WTC11 (cell line): Measurements from ENCODE around the gene FAM8A1. TPM values are rescaled to one million over a fixed set of nuclear protein-coding genes. Genes with fewer than 3 reads are reported as not detected.

Source experiments
- AFF4 ChIP-seq: sonication (generic); formaldehyde crosslinking; IDR thresholded peaks from 2 replicates; pipeline ENCODE4 v1.8.1; 2023; ENCODE audit warnings: mild to moderate bottlenecking, missing genetic modification reagents, borderline replicate concordance
- CREB1 ChIP-seq: sonication (generic); formaldehyde crosslinking; IDR thresholded peaks from 2 replicates; pipeline ENCODE4 v1.8.0; 2023; ENCODE audit warnings: mild to moderate bottlenecking, missing genetic modification reagents
- E2F1 ChIP-seq: sonication (generic); formaldehyde crosslinking; IDR thresholded peaks from 2 replicates; pipeline ENCODE4 v1.8.0; 2022; ENCODE audit warnings: mild to moderate bottlenecking, missing genetic modification reagents
- EMX1 ChIP-seq: fragments of 250-450 bp; sonication (Bioruptor Pico); IDR thresholded peaks from 2 replicates; pipeline ENCODE4 v1.8.0; 2021; ENCODE audit warnings: mild to moderate bottlenecking
- ERG ChIP-seq: fragments of 250-450 bp; sonication (Bioruptor Pico); IDR thresholded peaks from 2 replicates; pipeline ENCODE4 v1.8.0; 2021; ENCODE audit warnings: mild to moderate bottlenecking
- ESRRA ChIP-seq: sonication (generic); formaldehyde crosslinking; IDR thresholded peaks from 2 replicates; pipeline ENCODE4 v1.8.1; 2022; ENCODE audit warnings: mild to moderate bottlenecking, missing genetic modification reagents, borderline replicate concordance
- ETV6 ChIP-seq: sonication (generic); formaldehyde crosslinking; IDR thresholded peaks from 2 replicates; pipeline ENCODE4 v1.8.1; 2022; ENCODE audit warnings: mild to moderate bottlenecking, missing genetic modification reagents
- FOXK1 ChIP-seq: sonication (generic); formaldehyde crosslinking; IDR thresholded peaks from 2 replicates; pipeline ENCODE4 v1.8.0; 2022; ENCODE audit warnings: mild to moderate bottlenecking, moderate library complexity, missing genetic modification reagents
- FOXP4 ChIP-seq: sonication (generic); formaldehyde crosslinking; IDR thresholded peaks from 2 replicates; pipeline ENCODE4 v1.8.0; 2022; ENCODE audit warnings: mild to moderate bottlenecking, missing genetic modification reagents
- GABPB1 ChIP-seq: sonication (generic); formaldehyde crosslinking; IDR thresholded peaks from 2 replicates; pipeline ENCODE4 v1.8.1; 2023; ENCODE audit warnings: mild to moderate bottlenecking, missing genetic modification reagents
- GTF2I ChIP-seq: fragments of 250-450 bp; sonication (Bioruptor Pico); conservative IDR thresholded peaks from 2 replicates; pipeline ENCODE4 v1.4.0; 2021; ENCODE audit warnings: mild to moderate bottlenecking
- HMGXB4 ChIP-seq: sonication (generic); formaldehyde crosslinking; IDR thresholded peaks from 2 replicates; pipeline ENCODE4 v1.8.1; 2023; ENCODE audit warnings: mild to moderate bottlenecking, moderate library complexity, missing genetic modification reagents
- JUN ChIP-seq: sonication (generic); formaldehyde crosslinking; IDR thresholded peaks from 2 replicates; pipeline ENCODE4 v1.8.0; 2023; ENCODE audit warnings: mild to moderate bottlenecking, missing genetic modification reagents
- MXD4 ChIP-seq: fragments of 250-450 bp; sonication (Bioruptor Pico); IDR thresholded peaks from 2 replicates; pipeline ENCODE4 v1.8.0; 2021; ENCODE audit warnings: mild to moderate bottlenecking, moderate library complexity, borderline replicate concordance
- PRRX2 ChIP-seq: fragments of 250-450 bp; sonication (Bioruptor Pico); IDR thresholded peaks from 2 replicates; pipeline ENCODE4 v1.8.0; 2021; ENCODE audit warnings: mild to moderate bottlenecking
- SMAD3 ChIP-seq: sonication (generic); formaldehyde crosslinking; IDR thresholded peaks from 2 replicates; pipeline ENCODE4 v1.8.0; 2022; ENCODE audit warnings: missing genetic modification reagents, mild to moderate bottlenecking, borderline replicate concordance
- SOX15 ChIP-seq: fragments of 250-450 bp; sonication (Bioruptor Pico); IDR thresholded peaks from 2 replicates; pipeline ENCODE4 v1.9.0; 2021; ENCODE audit warnings: mild to moderate bottlenecking
- SP1 ChIP-seq: sonication (generic); formaldehyde crosslinking; conservative IDR thresholded peaks from 2 replicates; pipeline ENCODE4 v1.8.1; 2022; ENCODE audit warnings: missing genetic modification reagents
- TEAD1 ChIP-seq: sonication (generic); formaldehyde crosslinking; IDR thresholded peaks from 2 replicates; pipeline ENCODE4 v1.8.0; 2022; ENCODE audit warnings: mild to moderate bottlenecking, missing genetic modification reagents
- ZNF138 ChIP-seq: sonication (generic); formaldehyde crosslinking; conservative IDR thresholded peaks from 2 replicates; pipeline ENCODE4 v1.8.1; 2022; ENCODE audit warnings: mild to moderate bottlenecking, moderate library complexity, missing genetic modification reagents
- ZNF396 ChIP-seq: fragments of 250-450 bp; sonication (Bioruptor Pico); IDR thresholded peaks from 2 replicates; pipeline ENCODE4 v1.8.0; 2021; ENCODE audit warnings: mild to moderate bottlenecking, moderate library complexity, borderline replicate concordance
- total RNA-seq: library from RNA; stranded (reverse); gene quantifications from 3 replicates; pipeline ENCODE4 v1.2.3, GENCODE V29; 2021
- TF ChIP-seq, protein P1 (sequence below): sonication (generic); formaldehyde crosslinking; IDR thresholded peaks from 2 replicates; pipeline ENCODE4 v1.8.1; 2022; ENCODE audit warnings: mild to moderate bottlenecking, missing genetic modification reagents, moderate library complexity, borderline replicate concordance
- TF ChIP-seq, protein P2 (sequence below): fragments of 250-450 bp; sonication (Bioruptor Pico); IDR thresholded peaks from 2 replicates; pipeline ENCODE4 v2.1.2; 2022; ENCODE audit warnings: mild to moderate bottlenecking, moderate library complexity
- TF ChIP-seq, protein P3 (sequence below): sonication (generic); formaldehyde crosslinking; IDR thresholded peaks from 2 replicates; pipeline ENCODE4 v1.8.0; 2023; ENCODE audit warnings: mild to moderate bottlenecking, missing genetic modification reagents

The FAM8A1 gene
- total RNA-seq, 1 experiment from 2014 or later: 10.3 TPM

- TF ChIP-seq FOXP4 (CRISPR knock-in tag) (peak; percentile 76; the same call in 1 of the 2 replicates), GABPB1 (CRISPR knock-in tag) (peak; percentile 69), PRRX2 (CRISPR knock-in tag) (no peak), TEAD1 (CRISPR knock-in tag) (no peak), E2F1 (CRISPR knock-in tag) (no peak), ESRRA (CRISPR knock-in tag) (no peak), EMX1 (CRISPR knock-in tag) (no peak), MXD4 (no peak), SP1 (CRISPR knock-in tag) (peak; percentile 90), HMGXB4 (CRISPR knock-in tag) (no peak; the same call in 1 of the 2 replicates), ZNF396 (CRISPR knock-in tag) (no peak), SOX15 (CRISPR knock-in tag) (no peak), ETV6 (CRISPR knock-in tag) (no peak), ZNF138 (CRISPR knock-in tag) (no peak), GTF2I (no peak), CREB1 (CRISPR knock-in tag) (0 out of 2 replicates have a peak, but pooled peaks have one; percentile 55), AFF4 (CRISPR knock-in tag) (no peak), ERG (CRISPR knock-in tag) (no peak), FOXK1 (peak; percentile 85), JUN (CRISPR knock-in tag) (no peak), SMAD3 (CRISPR knock-in tag) (no peak)
- TF ChIP-seq, protein P1, sequence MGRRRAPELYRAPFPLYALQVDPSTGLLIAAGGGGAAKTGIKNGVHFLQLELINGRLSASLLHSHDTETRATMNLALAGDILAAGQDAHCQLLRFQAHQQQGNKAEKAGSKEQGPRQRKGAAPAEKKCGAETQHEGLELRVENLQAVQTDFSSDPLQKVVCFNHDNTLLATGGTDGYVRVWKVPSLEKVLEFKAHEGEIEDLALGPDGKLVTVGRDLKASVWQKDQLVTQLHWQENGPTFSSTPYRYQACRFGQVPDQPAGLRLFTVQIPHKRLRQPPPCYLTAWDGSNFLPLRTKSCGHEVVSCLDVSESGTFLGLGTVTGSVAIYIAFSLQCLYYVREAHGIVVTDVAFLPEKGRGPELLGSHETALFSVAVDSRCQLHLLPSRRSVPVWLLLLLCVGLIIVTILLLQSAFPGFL (CRISPR knock-in tag): no peak
- TF ChIP-seq, protein P2, sequence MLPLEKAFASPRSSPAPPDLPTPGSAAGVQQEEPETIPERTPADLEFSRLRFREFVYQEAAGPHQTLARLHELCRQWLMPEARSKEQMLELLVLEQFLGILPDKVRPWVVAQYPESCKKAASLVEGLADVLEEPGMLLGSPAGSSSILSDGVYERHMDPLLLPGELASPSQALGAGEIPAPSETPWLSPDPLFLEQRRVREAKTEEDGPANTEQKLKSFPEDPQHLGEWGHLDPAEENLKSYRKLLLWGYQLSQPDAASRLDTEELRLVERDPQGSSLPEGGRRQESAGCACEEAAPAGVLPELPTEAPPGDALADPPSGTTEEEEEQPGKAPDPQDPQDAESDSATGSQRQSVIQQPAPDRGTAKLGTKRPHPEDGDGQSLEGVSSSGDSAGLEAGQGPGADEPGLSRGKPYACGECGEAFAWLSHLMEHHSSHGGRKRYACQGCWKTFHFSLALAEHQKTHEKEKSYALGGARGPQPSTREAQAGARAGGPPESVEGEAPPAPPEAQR (CRISPR knock-in tag): no peak
- TF ChIP-seq, protein P3, sequence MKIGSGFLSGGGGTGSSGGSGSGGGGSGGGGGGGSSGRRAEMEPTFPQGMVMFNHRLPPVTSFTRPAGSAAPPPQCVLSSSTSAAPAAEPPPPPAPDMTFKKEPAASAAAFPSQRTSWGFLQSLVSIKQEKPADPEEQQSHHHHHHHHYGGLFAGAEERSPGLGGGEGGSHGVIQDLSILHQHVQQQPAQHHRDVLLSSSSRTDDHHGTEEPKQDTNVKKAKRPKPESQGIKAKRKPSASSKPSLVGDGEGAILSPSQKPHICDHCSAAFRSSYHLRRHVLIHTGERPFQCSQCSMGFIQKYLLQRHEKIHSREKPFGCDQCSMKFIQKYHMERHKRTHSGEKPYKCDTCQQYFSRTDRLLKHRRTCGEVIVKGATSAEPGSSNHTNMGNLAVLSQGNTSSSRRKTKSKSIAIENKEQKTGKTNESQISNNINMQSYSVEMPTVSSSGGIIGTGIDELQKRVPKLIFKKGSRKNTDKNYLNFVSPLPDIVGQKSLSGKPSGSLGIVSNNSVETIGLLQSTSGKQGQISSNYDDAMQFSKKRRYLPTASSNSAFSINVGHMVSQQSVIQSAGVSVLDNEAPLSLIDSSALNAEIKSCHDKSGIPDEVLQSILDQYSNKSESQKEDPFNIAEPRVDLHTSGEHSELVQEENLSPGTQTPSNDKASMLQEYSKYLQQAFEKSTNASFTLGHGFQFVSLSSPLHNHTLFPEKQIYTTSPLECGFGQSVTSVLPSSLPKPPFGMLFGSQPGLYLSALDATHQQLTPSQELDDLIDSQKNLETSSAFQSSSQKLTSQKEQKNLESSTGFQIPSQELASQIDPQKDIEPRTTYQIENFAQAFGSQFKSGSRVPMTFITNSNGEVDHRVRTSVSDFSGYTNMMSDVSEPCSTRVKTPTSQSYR (CRISPR knock-in tag): peak; percentile 61; the same call in 1 of the 2 replicates
These were observed at the start of gene FAM8A1 (continued) for GRCh38 chr6:17599877-17600526.
